ENCODE results near the gene RRP1.

RRP1 gene

DNA sequence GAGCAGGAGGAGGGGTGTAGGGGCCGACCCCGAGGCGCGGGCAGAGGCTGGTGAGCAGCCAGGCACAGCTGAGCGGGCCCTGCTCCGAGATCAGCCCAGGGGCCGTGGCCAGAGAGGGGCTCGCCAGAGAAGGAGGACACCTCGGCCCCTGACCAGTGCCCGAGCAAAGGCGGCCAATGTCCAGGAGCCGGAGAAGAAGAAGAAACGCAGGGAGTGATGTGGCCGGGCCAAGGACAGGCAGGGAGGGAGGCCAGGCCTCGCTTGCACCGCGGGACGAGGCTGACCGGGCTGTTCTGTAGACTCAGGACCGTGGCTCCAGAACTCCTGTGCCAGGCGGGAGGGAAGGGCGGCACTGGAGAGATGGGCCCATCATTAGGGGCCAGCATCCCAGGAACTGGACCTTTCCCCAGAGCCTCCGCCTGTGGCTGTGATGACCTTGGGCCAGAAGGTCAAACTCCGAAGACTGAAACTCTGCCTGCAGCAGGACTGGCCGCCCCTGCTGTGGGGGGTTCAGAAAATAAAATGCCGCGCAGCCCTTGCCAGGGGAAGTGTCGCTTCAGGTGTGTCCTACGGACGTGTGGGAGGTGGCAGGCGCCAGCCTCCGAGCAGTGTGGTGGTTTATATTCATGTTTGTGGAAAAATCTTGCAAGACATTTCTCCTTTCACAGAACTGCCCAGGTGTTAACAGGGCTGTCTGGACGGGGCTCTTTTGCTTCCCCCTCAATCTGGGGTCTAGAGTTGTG lies 14.4 kb downstream of the RRP1 start:
- no peak for FAIRE-seq

DNA sequence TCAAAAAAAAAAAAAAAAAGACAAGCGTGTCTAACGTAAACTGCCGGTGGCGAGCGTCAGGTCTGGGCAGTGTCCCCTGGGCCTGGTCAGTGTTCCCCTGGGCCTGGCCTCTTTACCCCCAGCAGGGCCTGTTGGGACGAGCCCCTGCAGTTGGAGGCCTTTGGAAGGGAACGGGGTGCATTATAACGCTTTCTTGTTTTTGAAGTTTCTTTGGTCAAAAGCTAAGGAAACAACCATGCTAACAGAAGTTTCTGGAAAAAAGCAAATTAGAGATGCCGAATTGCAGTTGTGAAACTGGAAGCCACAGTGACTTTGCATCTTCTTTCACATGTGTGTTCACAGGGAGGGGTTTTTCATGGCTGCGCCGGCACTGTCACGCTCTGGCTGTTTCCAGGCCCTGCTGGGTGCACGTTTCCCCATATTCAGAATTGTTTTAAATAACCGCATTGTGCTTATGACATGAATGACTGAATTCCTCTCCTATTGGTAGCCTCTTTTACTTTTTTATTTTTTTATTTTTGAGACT lies 16.0 kb downstream of the RRP1 start:
- FAIRE-seq, result no peak

DNA sequence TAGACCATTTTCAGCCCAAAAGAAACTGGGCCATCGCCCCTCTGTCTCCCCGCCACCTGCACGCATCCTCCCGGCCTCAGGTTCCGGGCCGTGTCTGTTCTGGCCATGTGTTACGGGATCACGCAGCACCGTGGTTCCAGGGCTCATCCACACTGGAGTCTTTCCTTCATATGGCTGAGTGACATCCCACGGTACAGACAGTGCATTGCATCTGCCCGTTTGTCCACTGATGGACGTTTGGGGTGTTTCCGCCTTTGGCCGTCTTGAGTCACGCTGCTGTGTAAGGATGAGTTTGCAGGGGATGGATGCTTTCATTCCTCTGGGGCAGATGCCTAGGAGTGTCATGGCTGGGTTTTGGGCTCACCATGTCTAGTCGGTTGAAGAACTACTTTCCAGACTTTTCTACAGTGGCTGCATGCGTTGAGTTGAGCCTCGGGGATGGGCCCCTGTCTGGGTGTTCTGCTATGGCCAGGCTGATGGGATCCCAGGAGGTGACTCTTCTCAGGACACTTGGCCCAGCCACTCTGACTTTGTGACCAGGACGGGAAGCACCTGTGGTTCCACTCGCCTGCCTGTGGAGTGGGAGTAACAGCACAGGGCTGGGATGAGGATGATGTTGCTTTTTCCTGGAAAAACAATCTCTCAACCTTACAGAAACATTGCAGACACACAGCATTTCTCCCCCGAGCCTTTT lies 16.8 kb downstream of the RRP1 start:
- no peak for FAIRE-seq

- FAIRE-seq, result no peak
Observed at GRCh38 chr21:43808367-43808766, 19.0 kb downstream of the RRP1 start.

GRCh38 chr21:43808832-43809251 lies 19.5 kb downstream of the RRP1 start:
- FAIRE-seq, result no peak

GRCh38 chr21:43809346-43809799 lies 20.0 kb downstream of the RRP1 start:
- no peak for FAIRE-seq

- FAIRE-seq, result no peak
Observed at GRCh38 chr21:43809853-43810504, 20.6 kb downstream of the RRP1 start.

DNA sequence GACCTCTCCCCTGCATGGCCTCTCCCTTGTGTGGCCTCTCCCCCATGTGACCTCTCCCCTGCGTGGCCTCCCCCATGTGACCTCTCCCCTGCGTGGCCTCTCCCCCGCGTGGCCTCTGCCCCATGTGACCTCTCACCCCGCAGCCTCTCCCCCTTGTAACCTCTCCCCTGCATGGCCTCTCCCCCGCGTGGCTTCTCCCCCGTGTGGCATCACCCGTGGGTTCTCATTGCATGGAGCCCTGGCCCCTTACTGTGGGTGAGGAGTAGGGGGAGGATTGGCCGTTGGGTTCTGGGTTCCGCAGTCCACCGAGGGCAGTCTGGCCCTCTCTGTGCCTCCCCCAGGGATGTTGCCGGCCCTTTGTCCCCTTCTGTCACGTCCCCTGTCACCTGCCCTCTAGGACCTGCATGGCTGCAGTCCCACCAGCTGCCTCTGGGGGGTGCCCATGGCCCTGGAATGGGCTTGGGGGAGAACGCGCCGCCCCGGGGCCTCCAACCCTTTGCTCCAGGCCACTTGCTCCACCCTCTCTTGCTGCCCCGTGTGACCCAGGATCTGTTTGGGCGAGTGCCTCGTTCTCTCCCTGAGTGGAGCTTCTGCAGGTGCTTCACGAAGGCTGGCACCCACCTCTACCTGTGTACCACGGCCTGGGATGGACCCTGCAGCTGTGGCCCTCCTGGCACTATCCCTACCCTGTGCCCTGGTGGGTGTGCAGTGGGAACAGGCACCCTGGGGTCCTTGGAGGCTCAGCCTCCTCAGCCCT lies 21.3 kb downstream of the RRP1 start:
- no peak for FAIRE-seq

DNA sequence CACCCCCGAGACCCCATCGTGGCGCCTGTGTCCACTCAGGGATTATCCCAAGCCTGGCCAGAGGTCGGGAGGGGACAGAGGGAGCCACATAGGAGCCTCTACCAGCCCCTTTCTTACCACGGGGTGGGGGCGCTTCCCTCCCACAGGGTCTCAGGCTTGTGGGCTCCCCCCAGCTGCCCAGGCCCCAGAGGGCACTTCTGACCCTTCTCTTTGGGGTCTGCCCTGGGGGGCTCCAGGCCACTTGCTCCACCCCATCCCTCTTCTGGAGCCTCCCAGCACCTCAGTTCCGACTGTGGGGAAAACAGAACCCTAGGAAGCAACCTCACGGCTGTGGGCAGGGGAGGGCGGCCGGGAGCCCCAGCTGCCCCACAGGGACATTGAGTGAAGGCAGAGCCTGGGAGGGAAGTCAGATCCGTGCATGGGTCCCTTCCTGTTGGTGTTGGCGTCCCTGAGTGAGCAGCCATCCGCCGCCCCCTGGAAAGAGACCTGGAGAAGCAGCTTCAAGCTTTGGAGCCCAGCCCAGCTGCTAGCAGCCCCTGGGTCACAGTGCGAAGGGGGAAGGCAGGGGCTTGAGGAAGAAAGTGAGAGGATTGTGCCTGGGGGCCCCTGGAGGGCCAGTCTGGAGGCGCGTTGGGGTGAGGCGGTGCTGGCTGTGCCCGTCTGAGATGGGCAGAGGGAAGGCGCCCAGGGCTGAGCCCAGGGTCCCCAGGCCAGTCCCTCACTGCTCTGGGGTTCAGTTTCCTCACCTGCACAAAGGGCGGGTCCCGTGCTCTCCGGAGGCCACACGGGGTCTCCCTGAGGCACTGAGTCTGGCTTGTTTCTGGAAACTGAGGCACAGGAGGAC lies 22.1 kb downstream of the RRP1 start:
- FAIRE-seq, result no peak

DNA sequence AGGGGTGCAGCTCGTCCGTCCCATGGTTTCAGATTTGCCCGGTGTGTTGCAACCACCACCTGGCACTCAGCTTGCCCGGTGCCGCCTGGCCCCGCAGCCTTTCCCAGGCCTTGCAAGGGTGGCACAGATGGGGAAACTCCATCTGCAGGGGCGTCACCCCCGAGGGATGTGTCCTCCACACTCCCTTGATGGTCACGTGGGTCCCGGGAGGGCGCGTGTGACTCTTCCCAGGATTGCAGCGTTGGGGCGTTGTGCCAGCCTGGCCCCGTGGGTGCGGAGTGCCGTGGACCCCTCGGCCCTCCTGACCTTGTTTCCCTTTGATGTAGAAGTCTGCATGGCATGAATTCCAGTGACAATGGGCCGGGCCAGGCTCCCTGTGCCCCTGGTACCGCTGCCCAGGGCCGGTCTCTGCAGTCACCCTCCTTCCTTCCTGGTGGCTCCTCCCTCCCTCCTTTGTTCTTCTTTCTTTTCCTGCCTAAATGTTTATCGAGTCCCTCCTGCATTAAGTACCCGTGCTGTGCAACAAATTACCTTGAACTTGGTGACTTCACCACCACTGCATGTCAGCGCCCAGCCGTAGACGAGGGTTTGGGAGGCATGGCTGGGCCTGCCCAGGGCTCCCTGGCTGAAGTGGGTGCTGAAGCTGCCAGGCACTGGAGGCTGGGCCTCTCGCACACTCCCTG lies 22.9 kb downstream of the RRP1 start:
- no peak for FAIRE-seq

DNA sequence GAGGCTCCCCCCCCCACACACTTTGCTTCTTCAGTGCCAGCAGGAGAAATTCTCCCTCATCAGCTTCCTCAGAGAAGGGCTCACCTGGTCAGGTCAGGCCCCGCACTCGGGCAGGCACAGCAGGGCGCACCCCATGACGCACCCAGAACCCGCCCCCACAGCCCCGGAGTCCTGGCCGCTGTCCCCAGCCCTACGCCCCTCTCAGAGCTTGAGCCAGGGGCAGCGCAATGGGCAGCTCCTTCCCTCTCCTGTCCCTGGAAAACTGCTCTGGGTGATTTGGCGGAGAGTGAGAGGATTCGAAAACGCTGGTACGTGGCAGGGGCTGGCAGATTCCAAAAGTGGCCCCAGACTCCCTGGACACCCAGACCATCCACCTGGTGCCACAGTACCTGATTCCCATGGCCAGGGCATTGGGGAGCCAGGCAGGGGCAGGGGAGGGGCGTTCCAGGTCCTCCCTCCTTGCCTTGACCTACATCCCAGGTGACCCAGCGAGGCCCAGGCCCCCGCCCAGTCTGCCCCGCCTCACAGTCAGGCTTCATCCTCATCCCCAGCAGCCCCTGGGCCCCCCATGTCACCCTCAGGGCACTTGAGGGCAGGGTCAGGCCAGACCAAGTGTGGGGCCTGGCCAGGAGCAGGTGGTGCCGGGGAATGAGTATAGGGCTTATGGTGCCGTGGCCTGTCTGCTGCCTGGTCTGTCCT lies 23.7 kb downstream of the RRP1 start:
- no peak for FAIRE-seq

DNA sequence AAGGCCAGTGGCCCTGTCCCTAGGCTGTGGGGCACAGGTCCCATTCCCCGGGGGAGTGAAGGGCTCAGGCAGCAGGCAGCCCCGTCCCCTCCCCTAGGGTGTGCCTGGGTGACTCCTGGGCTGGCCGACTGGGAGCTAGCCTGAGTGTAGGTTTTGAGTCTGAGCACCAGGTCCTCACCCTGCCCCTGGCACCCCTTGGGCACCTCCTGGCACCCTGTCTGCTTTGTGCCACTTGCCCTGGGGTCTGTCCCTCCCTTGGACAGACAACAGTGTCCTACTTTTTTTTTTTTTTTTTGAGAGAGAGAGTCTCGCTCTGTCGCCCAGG lies 24.2 kb downstream of the RRP1 start:
- FAIRE-seq, result no peak

DNA sequence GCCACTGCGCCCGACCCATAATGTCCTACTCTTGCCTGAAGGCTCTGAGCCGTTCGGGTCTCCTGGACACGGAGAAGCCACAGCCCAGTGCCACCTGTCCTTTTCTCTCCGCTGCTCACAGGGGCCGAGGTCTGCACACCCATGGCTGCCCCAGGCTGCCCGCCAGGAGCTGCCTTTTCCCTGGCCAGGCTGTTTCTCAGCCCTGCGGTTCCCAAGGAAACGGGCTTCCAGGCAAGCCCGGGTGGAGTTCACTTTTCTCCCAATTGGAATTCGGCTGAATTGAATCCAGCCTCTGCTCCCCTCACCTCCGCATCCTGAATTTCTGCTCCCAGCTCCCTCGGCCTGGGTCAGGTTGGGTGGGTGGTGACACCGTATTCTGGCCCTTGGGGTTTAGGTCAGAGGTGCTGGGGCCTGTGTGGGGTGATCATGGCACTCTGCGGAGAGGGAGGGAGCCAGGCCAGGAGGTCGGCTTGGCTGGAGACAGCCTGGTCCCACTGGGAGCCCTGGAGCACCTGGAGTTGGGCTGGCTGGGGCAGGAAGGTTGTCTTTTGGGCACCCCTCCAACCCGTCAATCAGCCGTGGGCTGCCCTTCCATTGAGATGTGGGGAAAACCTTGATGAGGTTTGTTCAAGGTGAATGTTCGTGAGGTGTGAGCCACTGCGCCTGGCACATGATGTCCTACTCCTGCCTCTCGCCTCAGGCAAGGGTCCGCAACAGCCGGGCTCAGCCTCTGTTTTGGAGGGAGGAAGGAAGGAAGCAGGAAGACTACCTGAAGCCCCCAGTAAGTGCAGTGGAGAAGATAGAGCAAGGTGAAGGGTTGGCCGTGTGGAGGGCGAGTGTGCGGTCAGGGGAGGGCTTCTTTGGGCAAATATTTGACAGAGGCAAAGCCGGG lies 25.1 kb downstream of the RRP1 start:
- FAIRE-seq, result no peak

GRCh38 chr21:43815107-43815613 lies 25.8 kb downstream of the RRP1 start:
- no peak for FAIRE-seq

DNA sequence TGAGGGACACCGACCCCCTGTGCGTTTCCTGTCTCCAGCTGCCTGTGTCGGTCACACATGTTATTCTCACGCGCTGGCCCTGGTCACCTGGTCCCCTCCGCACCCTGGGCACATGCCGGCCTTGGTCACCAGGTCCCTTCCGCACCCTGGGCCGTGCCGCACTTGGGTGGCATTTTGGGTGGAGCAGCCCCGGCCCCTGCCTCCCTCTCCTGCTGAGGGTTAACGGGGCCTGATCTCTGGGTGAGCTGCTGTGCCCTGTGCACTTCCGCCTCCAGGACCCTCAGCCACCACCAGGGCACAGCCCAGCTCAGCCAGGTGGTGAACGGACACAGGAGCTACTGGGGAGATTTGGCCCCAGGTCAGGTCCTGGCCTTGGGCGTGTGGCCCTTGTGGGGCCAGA lies 26.6 kb downstream of the RRP1 start:
- FAIRE-seq, result no peak

GRCh38 chr21:43816611-43817071 lies 27.3 kb downstream of the RRP1 start:
- no peak for FAIRE-seq

DNA sequence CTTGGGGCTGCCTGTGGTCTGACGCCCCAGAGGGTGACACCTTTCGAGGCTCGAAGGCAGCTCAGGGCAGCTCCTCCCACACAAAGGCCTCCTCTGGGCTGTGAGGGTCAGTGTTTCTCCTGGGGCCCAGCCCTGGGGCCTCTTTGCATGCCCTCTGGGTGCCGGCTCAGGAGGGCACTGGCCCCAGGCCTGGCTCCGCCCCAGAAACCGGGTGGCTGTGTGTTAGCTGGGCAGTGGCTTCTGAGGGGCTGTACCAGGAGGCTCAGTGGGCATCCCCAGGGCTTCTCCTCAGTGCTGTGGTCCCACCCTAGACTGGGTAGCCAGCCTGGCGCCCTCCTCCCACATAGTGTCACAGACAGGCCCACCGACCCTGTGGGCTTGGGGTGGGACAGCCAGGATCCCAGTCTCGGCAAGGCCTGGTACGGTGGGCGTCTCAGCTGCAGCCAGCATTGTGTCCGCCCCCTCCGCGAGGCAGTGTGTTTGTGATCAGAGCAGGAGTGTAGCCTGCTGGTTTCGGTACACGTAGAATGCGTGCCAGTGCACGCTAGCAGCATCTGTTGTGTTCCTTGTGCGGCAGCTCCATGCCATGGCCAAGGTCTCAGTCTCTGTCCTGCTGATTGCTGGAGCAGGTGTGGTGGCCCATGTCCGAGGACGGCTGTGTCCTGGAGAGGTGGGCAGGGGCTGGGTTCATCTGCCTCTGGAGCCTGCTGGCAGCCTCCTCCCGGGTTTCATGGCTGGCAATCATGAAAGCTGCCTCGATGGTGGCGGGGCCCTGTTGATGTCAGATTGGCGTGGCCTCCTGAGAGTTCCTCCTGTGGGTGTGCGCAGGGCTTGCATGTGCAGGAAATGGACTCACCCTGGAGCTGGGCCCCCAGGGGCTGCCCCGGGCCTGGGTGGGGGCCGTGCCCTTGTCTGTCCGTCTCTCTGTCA lies 28.0 kb downstream of the RRP1 start:
- no peak for FAIRE-seq

DNA sequence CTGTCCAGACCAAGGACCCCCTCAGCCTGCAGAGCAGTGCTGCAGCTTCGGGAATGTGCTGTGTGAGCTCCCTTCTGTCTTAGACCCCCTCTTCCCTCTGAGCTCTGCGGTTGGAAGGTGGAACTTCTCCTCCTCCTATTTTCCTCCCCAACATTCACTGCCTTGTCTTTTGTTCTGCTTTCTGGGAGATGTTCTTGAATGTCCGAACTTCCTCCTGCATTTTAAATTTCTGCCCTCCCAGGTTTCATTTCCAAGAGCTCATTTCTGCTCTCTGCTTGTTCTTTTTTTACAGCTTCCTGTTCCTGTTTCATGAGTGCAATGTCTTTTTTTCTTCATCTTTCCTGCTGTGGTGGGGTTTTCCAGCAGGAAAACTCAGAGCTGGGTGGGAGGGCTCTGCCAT lies 29.3 kb downstream of the RRP1 start:
- no peak for FAIRE-seq

Measured in islet of Langerhans (tissue), 1 donor.